GM23248 (cell line): Measurements from ENCODE around the gene RABL6.
"Not testable (repeated sequence)": the region's sequence is repeated elsewhere in the genome, so short reads cannot be mapped to it uniquely, and the experiment has no call there.

Source experiments
- EZH2 ChIP-seq: fragments of 200-600 bp; sonication (generic); IDR thresholded peaks from 2 replicates; pipeline ENCODE4 v1.6.1; 2018; ENCODE audit warnings: antibody characterized with exemption, mild to moderate bottlenecking; ENCODE audit not compliant: insufficient read depth, poor library complexity, severe bottlenecking
- EZH2phosphoT487 ChIP-seq: fragments of 200-600 bp; sonication (generic); IDR thresholded peaks from 2 replicates; pipeline ENCODE4 v1.6.1; 2018; ENCODE audit warnings: antibody characterized with exemption, moderate library complexity, mild to moderate bottlenecking, low read depth; ENCODE audit not compliant: insufficient read depth

- TF ChIP-seq EZH2phosphoT487, EZH2: not testable (repeated sequence)
Measured at GRCh38 chr9:136842380-136842948, 34.7 kb downstream of the RABL6 start, which contains the start of gene AJM1.
